ENCODE data around the gene CACNB1.

CACNB1 gene

GRCh38 chr17:39236450-39236927, 39.0 kb upstream of the CACNB1 start (continued):
- 0 out of 2 replicates have a peak, but pooled peaks have one; percentile 15 for TF ChIP-seq ZBTB10 (tag by site-specific recombination; IDR thresholded peaks at IDR 0.05)
- TF ChIP-seq ZNF335 (tag by site-specific recombination; conservative IDR thresholded peaks at IDR 0.05), result peak; percentile 71
- TF ChIP-seq, protein P1, sequence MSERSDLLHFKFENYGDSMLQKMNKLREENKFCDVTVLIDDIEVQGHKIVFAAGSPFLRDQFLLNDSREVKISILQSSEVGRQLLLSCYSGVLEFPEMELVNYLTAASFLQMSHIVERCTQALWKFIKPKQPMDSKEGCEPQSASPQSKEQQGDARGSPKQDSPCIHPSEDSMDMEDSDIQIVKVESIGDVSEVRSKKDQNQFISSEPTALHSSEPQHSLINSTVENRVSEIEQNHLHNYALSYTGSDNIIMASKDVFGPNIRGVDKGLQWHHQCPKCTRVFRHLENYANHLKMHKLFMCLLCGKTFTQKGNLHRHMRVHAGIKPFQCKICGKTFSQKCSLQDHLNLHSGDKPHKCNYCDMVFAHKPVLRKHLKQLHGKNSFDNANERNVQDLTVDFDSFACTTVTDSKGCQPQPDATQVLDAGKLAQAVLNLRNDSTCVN (tag by site-specific recombination; optimal IDR thresholded peaks at IDR 0.05), result no peak
- TF ChIP-seq ZNF501 (tag by site-specific recombination; IDR thresholded peaks at IDR 0.05), result no peak
- TF ChIP-seq, protein P2, sequence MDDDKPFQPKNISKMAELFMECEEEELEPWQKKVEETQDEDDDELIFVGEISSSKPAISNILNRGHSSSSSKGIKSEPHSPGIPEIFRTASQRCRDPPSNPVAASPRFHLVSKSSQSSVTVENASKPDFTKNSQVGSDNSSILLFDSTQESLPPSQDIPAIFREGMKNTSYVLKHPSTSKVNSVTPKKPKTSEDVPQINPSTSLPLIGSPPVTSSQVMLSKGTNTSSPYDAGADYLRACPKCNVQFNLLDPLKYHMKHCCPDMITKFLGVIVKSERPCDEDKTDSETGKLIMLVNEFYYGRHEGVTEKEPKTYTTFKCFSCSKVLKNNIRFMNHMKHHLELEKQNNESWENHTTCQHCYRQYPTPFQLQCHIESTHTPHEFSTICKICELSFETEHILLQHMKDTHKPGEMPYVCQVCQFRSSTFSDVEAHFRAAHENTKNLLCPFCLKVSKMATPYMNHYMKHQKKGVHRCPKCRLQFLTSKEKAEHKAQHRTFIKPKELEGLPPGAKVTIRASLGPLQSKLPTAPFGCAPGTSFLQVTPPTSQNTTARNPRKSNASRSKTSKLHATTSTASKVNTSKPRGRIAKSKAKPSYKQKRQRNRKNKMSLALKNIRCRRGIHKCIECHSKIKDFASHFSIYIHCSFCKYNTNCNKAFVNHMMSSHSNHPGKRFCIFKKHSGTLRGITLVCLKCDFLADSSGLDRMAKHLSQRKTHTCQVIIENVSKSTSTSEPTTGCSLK (tag by site-specific recombination; IDR thresholded peaks at IDR 0.05), result no peak

GRCh38 chr17:39235555-39236449, 38.3 kb upstream of the CACNB1 start:
- CTCF ChIA-PET, result interaction anchor here (0.5 to 20.9 kb wide), 62 partner anchors 6 to 635 kb away, joined by 3 to 733 read pairs (median 4); partner anchors contain the start of genes ARL5C, RPL19 and STAC2
- POLR2A ChIA-PET, result interaction anchor here (0.6 to 6.0 kb wide), 8 partner anchors 9 to 366 kb away, joined by 3 to 47 read pairs (median 4); partner anchors contain the start of genes LASP1, RPL19 and STAC2
- no peak overlapping the region for H3K27ac ChIP-seq (ENCODE audit: extremely low read depth, low read depth, low read length)
- H3K4me3 ChIP-seq (ENCODE audit: low read depth, low read length), result no peak overlapping the region
- no peaks in the 10 kb centered on the region for H3K9me3 ChIP-seq (ENCODE audit: control insufficient read depth, insufficient read depth, low read depth, low read length)
- H3K36me3 ChIP-seq (ENCODE audit: control insufficient read depth in 2 of 2, insufficient read depth in 1 of 2, low read length in 2 of 2), result no peaks in the 10 kb centered on the region
- H3K4me1 ChIP-seq (ENCODE audit: control insufficient read depth, insufficient read depth, low read length), result peaks cover 10% of the 10 kb centered on the region
- TF ChIP-seq EGR2 (tag by site-specific recombination; IDR thresholded peaks at IDR 0.05; ENCODE audit: low read depth) (no peak), ZNF24 (tag by site-specific recombination; IDR thresholded peaks at IDR 0.05) (peak; percentile 82; the same call in 1 of the 2 replicates), CTCF (tag by site-specific recombination; IDR thresholded peaks at IDR 0.05) (peak; percentile 96), YY2 (tag by site-specific recombination; IDR thresholded peaks at IDR 0.05) (0 out of 2 replicates have a peak, but pooled peaks have one; percentile 18), ZNF626 (tag by site-specific recombination; IDR thresholded peaks at IDR 0.05) (no peak), ZBTB20 (tag by site-specific recombination; IDR thresholded peaks at IDR 0.05) (peak; percentile 28; the same call in 1 of the 2 replicates), SP3 (tag by site-specific recombination; IDR thresholded peaks at IDR 0.05) (no peak), ZEB2 (tag by site-specific recombination; IDR thresholded peaks at IDR 0.05) (peak; percentile 39; the same call in 1 of the 2 replicates), ZSCAN30 (tag by site-specific recombination; IDR thresholded peaks at IDR 0.05) (peak; percentile 39; the same call in 1 of the 2 replicates), ZNF639 (tag by site-specific recombination; IDR thresholded peaks at IDR 0.05) (peak; percentile 65; the same call in 1 of the 2 replicates), SP7 (tag by site-specific recombination; IDR thresholded peaks at IDR 0.05) (peak; percentile 76), PRDM1 (tag by site-specific recombination; IDR thresholded peaks at IDR 0.05) (0 out of 2 replicates have a peak, but pooled peaks have one; percentile 14), ZNF354C (tag by site-specific recombination; IDR thresholded peaks at IDR 0.05; ENCODE audit: borderline replicate concordance, low read depth) (no peak)
- TF ChIP-seq, protein P3, sequence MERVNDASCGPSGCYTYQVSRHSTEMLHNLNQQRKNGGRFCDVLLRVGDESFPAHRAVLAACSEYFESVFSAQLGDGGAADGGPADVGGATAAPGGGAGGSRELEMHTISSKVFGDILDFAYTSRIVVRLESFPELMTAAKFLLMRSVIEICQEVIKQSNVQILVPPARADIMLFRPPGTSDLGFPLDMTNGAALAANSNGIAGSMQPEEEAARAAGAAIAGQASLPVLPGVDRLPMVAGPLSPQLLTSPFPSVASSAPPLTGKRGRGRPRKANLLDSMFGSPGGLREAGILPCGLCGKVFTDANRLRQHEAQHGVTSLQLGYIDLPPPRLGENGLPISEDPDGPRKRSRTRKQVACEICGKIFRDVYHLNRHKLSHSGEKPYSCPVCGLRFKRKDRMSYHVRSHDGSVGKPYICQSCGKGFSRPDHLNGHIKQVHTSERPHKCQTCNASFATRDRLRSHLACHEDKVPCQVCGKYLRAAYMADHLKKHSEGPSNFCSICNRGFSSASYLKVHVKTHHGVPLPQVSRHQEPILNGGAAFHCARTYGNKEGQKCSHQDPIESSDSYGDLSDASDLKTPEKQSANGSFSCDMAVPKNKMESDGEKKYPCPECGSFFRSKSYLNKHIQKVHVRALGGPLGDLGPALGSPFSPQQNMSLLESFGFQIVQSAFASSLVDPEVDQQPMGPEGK (tag by site-specific recombination; IDR thresholded peaks at IDR 0.05), result 0 out of 2 replicates have a peak, but pooled peaks have one; percentile 16
- TF ChIP-seq, protein P4, sequence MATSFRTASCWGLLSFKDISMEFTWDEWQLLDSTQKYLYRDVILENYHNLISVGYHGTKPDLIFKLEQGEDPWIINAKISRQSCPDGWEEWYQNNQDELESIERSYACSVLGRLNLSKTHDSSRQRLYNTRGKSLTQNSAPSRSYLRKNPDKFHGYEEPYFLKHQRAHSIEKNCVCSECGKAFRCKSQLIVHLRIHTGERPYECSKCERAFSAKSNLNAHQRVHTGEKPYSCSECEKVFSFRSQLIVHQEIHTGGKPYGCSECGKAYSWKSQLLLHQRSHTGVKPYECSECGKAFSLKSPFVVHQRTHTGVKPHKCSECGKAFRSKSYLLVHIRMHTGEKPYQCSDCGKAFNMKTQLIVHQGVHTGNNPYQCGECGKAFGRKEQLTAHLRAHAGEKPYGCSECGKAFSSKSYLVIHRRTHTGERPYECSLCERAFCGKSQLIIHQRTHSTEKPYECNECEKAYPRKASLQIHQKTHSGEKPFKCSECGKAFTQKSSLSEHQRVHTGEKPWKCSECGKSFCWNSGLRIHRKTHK (tag by site-specific recombination; IDR thresholded peaks at IDR 0.05), result no peak

All from HEK293 (cell line).